Measurements from ENCODE around the gene LY6G6F.

DNA sequence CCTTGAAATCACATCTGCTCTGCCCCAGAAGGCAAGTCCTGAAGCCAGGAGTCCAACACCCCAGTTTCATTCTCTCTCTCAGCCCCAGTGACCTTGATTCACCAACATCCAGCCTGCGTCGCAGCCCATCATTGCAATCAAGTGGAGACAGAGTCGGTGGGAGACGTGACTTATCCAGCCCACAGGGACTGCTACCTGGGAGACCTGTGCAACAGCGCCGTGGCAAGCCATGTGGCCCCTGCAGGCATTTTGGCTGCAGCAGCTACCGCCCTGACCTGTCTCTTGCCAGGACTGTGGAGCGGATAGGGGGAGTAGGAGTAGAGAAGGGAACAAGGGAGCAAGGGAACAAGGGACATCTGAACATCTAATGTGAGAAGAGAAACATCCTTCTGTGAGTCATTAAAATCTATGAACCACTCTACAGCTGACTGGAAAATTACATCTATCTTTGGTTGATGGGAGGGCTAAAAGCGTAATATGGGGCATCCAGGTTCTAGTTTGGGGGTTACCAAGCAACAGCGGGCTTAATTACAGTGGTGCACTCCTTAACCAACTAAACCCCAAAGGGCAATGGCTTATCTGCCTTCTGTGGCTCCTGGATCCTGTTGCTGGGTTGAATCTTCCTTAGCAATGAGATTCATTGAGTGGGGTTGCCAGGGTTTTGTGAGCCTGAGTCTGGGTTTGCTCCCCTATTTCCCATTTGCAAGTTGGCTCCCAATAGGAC is 11.0 kb downstream of the LY6G6F start:
- TF ChIP-seq, protein P1, sequence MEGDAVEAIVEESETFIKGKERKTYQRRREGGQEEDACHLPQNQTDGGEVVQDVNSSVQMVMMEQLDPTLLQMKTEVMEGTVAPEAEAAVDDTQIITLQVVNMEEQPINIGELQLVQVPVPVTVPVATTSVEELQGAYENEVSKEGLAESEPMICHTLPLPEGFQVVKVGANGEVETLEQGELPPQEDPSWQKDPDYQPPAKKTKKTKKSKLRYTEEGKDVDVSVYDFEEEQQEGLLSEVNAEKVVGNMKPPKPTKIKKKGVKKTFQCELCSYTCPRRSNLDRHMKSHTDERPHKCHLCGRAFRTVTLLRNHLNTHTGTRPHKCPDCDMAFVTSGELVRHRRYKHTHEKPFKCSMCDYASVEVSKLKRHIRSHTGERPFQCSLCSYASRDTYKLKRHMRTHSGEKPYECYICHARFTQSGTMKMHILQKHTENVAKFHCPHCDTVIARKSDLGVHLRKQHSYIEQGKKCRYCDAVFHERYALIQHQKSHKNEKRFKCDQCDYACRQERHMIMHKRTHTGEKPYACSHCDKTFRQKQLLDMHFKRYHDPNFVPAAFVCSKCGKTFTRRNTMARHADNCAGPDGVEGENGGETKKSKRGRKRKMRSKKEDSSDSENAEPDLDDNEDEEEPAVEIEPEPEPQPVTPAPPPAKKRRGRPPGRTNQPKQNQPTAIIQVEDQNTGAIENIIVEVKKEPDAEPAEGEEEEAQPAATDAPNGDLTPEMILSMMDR (conservative IDR thresholded peaks at IDR 0.05; ENCODE audit: low read depth, low read length), result no peak
- no peak for TF ChIP-seq EZH2 (IDR thresholded peaks at IDR 0.05; ENCODE audit: borderline replicate concordance, low read depth, low read length, poor library complexity, severe bottlenecking)

Data from A673 (cell line).